LNCAP (cell line): ENCODE results near the gene NAA38.

Experiments used
- TF ChIP-seq, protein P1 (sequence below): fragments of 450-650 bp; IDR thresholded peaks from 2 replicates; pipeline ENCODE4 v1.5.1; 2017; ENCODE audit warnings: mild to moderate bottlenecking

NAA38 gene, protein sequence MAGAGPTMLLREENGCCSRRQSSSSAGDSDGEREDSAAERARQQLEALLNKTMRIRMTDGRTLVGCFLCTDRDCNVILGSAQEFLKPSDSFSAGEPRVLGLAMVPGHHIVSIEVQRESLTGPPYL

DNA sequence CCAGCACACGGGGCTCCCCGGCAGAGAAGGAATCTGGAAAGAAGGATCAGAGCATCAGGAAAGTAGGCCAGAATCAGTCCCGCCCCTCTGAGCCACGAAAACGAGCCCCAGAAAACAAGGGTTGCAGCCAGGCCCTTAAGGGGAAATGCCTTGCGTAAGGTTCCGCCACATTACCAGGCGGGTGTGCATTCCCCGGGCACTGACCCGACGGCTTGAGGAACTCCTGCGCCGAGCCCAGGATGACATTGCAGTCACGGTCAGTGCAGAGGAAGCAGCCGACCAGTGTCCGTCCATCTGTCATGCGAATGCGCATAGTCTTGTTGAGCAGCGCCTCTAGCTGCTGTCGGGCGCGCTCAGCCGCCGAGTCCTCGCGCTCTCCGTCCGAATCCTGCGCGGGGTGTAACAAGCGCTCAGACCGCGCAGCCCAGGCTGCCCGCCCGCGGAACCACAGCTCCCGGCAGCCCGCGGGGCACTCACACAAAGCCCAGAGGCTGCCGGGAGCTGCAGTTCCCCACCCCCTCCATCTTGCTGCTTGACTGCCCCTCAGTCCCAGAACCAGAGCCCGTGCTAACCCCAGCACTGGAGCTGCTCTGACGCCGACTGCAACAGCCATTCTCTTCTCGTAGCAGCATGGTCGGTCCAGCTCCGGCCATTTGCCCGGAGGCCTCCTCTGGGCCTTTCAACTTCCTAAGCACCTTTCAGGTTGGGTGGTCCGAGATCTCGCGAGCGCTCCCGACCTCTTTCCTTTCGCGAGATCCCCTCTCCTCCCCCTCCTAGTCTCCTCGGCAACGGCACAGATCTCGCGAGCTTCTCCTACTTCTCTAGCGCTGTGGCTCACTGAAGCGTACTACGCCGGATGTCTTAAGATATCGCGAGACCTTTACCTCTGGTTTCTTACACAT is at the start of gene NAA38:
NAA38 (minus strand) TSS at position 749 of the 902 bp plus-strand sequence; CDS start at position 653, 96 bp downstream.
- TF ChIP-seq, protein P1, sequence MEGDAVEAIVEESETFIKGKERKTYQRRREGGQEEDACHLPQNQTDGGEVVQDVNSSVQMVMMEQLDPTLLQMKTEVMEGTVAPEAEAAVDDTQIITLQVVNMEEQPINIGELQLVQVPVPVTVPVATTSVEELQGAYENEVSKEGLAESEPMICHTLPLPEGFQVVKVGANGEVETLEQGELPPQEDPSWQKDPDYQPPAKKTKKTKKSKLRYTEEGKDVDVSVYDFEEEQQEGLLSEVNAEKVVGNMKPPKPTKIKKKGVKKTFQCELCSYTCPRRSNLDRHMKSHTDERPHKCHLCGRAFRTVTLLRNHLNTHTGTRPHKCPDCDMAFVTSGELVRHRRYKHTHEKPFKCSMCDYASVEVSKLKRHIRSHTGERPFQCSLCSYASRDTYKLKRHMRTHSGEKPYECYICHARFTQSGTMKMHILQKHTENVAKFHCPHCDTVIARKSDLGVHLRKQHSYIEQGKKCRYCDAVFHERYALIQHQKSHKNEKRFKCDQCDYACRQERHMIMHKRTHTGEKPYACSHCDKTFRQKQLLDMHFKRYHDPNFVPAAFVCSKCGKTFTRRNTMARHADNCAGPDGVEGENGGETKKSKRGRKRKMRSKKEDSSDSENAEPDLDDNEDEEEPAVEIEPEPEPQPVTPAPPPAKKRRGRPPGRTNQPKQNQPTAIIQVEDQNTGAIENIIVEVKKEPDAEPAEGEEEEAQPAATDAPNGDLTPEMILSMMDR = peak; percentile 44; the same call in 1 of the 2 replicates

DNA sequence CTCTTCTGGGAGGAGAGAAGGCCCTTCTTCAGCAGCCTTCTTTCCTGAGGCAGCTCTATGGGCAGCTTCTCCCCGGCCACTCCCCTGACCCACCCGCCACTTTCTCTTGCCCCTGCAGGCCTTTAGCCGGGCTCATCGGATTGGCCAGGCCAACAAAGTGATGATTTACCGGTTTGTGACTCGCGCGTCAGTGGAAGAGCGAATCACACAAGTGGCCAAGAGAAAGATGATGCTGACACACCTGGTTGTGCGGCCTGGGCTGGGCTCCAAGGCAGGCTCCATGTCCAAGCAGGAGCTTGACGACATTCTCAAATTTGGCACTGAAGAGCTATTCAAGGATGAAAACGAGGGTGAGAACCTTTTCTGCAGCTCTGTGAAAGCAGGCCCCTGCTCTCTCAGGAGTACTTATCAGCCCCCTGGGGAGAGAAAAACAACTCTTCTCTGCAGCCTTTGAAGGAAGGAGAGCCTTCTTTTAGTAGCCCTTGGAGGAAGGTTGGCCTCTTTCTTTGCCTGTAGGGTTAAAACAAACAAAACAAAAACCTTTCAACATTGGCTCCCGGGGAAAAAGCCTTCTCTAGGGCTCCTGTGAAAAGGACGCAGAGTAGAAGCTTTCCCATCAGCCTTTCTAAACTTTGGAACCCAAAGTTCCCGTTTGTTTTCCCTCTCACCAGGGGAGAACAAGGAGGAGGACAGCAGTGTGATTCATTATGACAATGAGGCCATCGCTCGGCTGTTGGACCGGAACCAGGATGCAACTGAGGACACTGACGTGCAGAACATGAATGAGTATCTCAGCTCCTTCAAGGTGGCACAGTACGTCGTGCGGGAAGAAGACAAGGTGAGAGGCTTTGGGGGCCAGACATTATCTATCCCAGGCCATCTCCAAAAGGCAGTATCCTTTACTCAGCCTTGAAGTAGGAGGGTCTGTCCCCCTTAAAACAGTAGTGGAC is 46.1 kb upstream of the NAA38 start:
- TF ChIP-seq, protein P1 = no peak

GRCh38 chr17:7897773-7898172 is 40.4 kb upstream of the NAA38 start:
- TF ChIP-seq, protein P1 = no peak

- TF ChIP-seq, protein P1 = no peak
These were observed 39.7 kb upstream of the NAA38 start for GRCh38 chr17:7897090-7897489.

DNA sequence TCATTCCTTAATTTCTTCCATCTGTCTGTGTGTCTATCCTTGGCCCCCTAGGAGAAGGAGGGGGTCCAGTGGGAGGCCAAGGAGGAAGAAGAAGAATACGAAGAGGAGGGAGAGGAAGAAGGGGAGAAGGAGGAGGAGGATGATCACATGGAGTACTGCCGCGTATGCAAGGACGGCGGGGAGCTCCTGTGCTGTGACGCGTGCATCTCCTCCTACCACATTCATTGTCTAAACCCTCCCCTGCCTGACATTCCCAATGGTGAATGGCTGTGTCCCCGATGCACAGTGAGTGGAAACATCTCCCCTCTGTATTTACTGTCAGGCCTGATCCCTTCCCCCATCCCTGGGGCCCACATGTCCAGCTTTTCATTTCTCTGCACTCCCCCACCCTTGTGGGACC is 37.5 kb upstream of the NAA38 start:
- TF ChIP-seq, protein P1 = no peak

DNA sequence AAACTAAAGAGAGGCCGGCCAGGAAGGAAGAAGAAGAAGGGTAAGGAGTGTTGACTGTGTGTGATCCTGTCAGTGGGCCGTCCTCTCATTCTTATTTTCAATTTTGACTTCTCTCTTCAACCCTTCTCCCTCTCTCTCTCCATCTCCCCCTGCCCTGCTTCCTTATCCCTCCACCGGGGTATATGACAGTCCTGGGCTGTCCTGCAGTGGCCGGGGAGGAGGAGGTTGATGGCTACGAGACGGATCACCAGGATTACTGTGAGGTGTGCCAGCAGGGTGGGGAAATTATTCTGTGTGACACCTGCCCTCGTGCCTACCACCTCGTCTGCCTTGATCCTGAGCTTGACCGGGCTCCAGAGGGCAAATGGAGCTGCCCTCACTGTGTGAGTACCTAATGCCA is 36.9 kb upstream of the NAA38 start:
- TF ChIP-seq, protein P1 = no peak

- TF ChIP-seq, protein P1 = no peak
These were observed 36.0 kb upstream of the NAA38 start for GRCh38 chr17:7893187-7893880.
